HUES6 (cell line): ENCODE measurements around the gene CFAP221.
A peak's percentile ranks its signal among the peaks of the same experiment; 100 is the strongest.

Source experiments
- H3K27ac ChIP-seq: 2 replicates; pipeline ENCODE4 v1.7.0; 2013; ENCODE audit warnings: low read depth, mild to moderate bottlenecking, low read length, inconsistent platforms
- H3K27me3 ChIP-seq: 2 replicates; pipeline ENCODE4 v1.6.1; 2013; ENCODE audit warnings: low read length; ENCODE audit not compliant: control insufficient read depth, insufficient read depth
- H3K36me3 ChIP-seq: 2 replicates; pipeline ENCODE4 v1.6.1; 2013; ENCODE audit warnings: low read length; ENCODE audit not compliant: control insufficient read depth, insufficient read depth
- H3K4me1 ChIP-seq: 2 replicates; pipeline ENCODE4 v1.6.1; 2013; ENCODE audit warnings: low read length; ENCODE audit not compliant: control insufficient read depth, insufficient read depth
- H3K4me3 ChIP-seq: 2 replicates; pipeline ENCODE4 v1.5.1; 2013; ENCODE audit warnings: low read depth, low read length
- H3K9ac ChIP-seq: one replicate; pipeline ENCODE4 v1.6.1; 2013; ENCODE audit warnings: mild to moderate bottlenecking, low read length
- H3K9me3 ChIP-seq: 2 replicates; pipeline ENCODE4 v1.6.1; 2013; ENCODE audit warnings: low read depth, low read length; ENCODE audit not compliant: control insufficient read depth, insufficient read depth

Gene CFAP221

DNA sequence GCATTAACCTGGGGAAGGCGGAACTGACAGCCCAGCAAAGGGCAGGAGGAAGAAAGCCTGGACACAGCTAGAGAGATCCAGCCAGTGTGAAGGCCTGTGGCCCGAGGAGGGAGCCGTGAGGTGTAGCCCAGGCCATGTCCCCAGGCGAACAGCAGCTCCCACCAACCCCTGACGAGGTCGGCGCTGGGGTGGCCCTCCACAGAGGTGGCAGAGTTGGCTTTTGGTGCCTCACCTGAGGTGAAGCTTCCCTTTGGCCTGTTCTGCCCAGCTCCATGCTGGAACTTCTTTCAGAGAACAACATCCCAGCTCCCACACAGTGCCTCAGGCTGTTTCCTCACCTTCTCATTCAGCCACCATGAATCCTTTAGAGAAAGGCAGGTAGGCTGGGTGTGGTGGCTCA, 148.1 kb downstream of the CFAP221 start:
- Histone ChIP-seq H3K9ac (no peak overlapping the region), H3K27me3 (no peaks in the 10 kb centered on the region), H3K4me1 (peaks cover 28% of the 10 kb centered on the region), H3K36me3 (peaks cover 16% of the 10 kb centered on the region; the same call in 1 of the 2 replicates), H3K27ac (no peak overlapping the region), H3K4me3 (no peak overlapping the region), H3K9me3 (no peaks in the 10 kb centered on the region)

DNA sequence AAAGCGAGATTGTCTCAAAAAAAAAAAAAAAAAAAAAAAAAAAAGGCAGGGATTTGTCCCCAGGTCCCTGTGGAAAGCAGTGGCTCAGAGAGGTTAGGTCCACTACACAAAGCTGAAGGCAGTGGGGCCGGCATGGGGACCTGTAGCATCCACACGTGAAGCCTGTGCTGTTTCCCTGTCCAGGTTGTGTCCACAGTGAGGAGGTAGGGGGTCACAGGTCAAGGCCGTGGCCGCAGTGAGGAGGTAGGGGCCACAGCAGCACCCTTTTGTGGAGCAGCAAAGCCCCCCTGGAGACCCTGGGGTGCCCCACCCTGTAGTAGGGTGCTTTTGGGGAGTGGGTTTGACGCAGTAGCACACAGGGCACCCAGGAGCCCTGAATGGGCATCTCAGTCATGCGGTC, 148.7 kb downstream of the CFAP221 start:
- Histone ChIP-seq H3K9me3 (no peaks in the 10 kb centered on the region), H3K27me3 (no peaks in the 10 kb centered on the region), H3K4me1 (peaks cover 35% of the 10 kb centered on the region), H3K9ac (no peak overlapping the region), H3K4me3 (no peak overlapping the region), H3K27ac (no peak overlapping the region), H3K36me3 (peaks cover 12% of the 10 kb centered on the region; the same call in 1 of the 2 replicates)

DNA sequence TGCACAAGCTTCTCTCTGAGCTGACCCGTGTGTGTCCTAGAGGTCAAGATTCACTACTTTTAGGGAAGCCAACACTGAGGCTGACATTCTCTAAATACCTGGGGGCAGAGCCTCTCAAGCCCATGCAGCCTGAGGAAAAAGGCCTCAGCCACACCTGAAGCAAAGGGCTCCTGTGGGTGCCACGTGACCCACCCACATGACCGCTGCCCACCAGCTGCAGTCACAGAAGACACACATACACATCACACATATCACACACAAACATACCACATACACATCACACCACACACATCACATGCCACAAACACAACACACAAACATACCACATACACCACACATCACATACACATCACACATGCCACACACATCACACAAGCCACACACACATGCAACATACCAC, 149.3 kb downstream of the CFAP221 start:
- Histone ChIP-seq H3K27ac (no peak overlapping the region), H3K9ac (no peak overlapping the region), H3K4me3 (no peak overlapping the region), H3K9me3 (no peaks in the 10 kb centered on the region), H3K36me3 (peaks cover 10% of the 10 kb centered on the region; the same call in 1 of the 2 replicates), H3K4me1 (peaks cover 35% of the 10 kb centered on the region), H3K27me3 (no peaks in the 10 kb centered on the region)

DNA sequence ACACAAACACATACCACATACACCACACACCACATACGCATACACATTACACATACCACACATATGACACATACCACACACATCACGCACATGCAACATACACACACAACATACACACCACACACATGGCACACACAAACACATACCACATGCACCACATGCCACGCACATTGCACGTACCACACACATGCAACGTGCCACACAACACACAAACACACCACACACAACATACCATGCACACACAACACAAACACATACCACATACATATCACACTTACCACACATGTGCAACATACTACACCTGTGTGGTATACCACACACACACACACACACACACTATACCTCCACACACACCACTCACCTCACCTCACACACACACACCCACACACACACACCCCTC, 149.7 kb downstream of the CFAP221 start:
- Histone ChIP-seq H3K4me3 (no peak overlapping the region), H3K4me1 (peaks cover 37% of the 10 kb centered on the region), H3K27ac (no peak overlapping the region), H3K9me3 (no peaks in the 10 kb centered on the region), H3K9ac (no peak overlapping the region), H3K36me3 (peaks cover 6% of the 10 kb centered on the region; the same call in 1 of the 2 replicates), H3K27me3 (no peaks in the 10 kb centered on the region)

DNA sequence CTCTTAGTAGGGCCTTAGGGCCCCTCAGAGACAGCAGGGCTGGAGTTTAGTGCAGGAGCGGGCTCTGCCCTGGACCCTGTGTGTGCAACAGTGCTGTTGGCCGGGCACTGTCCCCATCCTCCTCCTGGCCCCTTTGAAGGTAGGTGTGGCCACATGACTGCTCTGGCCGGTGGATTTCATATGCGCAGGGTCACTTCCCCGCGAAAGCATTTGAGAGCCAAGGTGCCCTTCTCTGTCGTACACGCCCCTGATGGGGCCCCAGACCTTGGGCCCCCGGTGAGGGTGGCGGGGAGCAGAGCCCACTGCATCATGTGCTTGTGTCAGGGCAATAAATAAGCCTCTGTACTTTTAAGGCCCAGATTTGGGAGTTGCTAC, 150.2 kb downstream of the CFAP221 start:
- Histone ChIP-seq H3K9me3 (no peaks in the 10 kb centered on the region), H3K4me3 (no peak overlapping the region), H3K36me3 (peaks cover 2% of the 10 kb centered on the region; the same call in 1 of the 2 replicates), H3K27ac (no peak overlapping the region), H3K27me3 (no peaks in the 10 kb centered on the region), H3K9ac (no peak overlapping the region), H3K4me1 (peaks cover 42% of the 10 kb centered on the region)

DNA sequence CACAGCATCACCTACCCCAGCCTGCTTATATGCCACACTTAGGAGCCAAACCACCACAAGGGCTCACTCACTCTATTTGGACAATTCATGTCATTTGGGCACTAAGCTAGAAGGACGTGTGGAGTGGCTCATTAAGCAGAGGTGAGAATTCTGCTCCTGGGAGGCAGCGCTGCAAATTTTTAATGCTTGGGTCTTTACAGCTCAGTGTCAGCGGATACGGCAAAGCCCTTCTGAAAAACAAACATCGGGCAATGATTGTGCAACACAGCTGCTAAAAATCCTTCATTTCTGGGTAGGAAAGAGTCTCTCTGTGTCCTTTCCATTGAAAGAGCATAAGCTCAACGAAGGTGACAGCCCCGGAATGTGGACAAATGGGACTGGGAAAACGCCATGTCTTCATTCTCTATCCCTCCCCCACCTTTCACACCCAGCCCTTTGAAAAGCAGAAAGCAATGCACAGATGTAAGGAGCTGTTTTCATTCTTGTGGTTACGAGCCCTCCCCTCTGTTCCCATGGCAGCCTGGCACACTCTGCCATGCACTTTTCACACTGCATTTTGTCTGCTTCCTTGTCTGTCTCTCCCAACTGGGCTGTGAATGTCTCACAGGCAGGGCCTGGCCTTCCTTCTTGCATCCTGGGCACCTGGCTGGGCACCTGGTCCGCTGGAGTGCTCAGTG, 150.7 kb downstream of the CFAP221 start:
- Histone ChIP-seq H3K27ac (no peak overlapping the region), H3K27me3 (no peaks in the 10 kb centered on the region), H3K4me1 (peaks cover 47% of the 10 kb centered on the region), H3K9ac (no peak overlapping the region), H3K36me3 (no peaks in the 10 kb centered on the region), H3K4me3 (no peak overlapping the region), H3K9me3 (no peaks in the 10 kb centered on the region)

DNA sequence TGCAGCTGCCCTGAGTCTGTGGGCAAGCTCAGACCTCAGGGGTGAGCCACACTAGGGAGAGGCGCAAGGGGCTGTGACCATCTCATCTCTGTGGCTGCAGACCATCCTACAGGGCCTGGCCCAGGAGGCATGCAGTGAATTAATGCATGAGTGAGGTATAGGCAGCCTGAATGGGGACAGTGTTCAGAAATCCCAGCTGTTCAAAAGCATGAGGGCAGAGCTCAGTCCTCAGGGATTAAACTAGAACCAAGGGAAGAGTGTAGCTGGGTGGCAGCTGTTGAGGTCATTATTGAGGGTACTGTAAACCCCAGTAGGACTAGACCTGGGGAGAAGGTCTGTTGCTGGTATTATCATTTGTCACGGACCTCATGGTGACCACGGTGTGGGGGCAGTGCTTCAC, 151.8 kb downstream of the CFAP221 start:
- peaks cover 58% of the 10 kb centered on the region for H3K4me1 ChIP-seq
- H3K9ac ChIP-seq, result no peak overlapping the region
- no peaks in the 10 kb centered on the region for H3K36me3 ChIP-seq
- H3K27ac ChIP-seq, result no peak overlapping the region
- no peaks in the 10 kb centered on the region for H3K27me3 ChIP-seq
- no peak overlapping the region for H3K4me3 ChIP-seq
- H3K9me3 ChIP-seq, result no peaks in the 10 kb centered on the region

DNA sequence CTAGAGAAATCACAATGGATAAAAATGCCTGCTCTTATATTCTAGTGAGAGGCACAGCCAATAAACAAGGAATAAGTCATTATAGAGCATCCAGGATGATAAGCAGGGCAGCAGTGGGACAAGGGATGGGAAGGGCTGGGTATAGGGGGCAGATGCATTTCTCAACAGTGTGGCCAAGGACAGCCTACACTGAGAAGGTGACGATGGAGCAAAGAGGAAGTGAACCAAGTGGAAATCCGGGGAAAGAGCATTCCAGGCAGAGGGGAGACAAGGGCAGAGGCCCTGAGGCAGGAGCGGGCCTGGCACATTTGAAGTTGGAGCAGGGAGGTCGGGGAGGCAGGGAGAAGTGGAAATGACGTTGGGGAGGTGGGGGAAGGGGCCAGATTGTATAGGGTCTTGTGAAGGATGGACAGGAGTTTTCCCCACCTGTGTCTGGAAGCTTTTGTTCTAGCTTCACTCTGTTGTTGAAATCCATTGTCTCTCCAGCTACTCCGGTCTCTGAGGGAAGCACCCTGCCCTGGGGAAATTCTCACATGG, 152.3 kb downstream of the CFAP221 start:
- Histone ChIP-seq H3K4me1 (peaks cover 61% of the 10 kb centered on the region), H3K9ac (no peak overlapping the region), H3K4me3 (no peak overlapping the region)

DNA sequence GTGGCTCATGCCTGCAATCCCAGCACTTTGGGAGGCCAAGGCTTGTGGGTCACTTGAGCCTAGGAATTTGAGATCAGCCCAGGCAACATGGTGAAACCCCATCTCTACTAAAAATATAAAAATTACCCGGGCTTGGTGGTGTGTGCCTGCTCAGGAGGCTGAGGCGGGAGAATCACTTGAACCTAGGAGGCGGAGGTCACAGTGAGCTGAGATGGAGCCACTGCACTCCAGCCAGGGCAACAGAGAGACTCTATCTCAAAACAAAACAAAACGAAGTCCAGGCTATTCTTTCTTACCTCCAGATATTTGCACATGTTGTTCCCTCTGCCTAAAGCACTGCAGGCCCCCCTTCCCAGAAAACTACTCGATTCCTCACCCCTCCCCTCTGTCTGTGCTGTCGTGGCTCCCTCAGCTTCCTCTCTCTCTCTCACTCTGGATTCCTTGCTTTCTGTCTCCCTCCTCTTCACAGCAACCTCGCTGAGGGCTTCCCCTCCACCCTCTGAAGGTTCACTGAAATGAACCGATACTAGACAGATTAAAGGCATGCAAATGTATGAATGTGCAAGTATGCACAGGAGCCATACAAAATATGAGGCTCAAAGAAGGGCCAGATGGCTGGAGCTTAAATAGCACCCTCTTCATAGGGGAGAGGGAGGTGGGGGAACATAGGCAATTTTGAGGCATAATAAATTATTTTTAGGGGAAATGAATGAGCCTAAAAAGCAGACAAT, 153.2 kb downstream of the CFAP221 start:
- Histone ChIP-seq H3K27me3 (no peaks in the 10 kb centered on the region), H3K9me3 (no peaks in the 10 kb centered on the region), H3K36me3 (no peaks in the 10 kb centered on the region), H3K9ac (no peak overlapping the region), H3K27ac (no peak overlapping the region), H3K4me3 (no peak overlapping the region), H3K4me1 (peaks cover 70% of the 10 kb centered on the region)

More for the DNA sequence above, 152.3 kb downstream of the CFAP221 start:
- Histone ChIP-seq H3K9me3 (no peaks in the 10 kb centered on the region), H3K36me3 (no peaks in the 10 kb centered on the region), H3K27ac (no peak overlapping the region), H3K27me3 (no peaks in the 10 kb centered on the region)

DNA sequence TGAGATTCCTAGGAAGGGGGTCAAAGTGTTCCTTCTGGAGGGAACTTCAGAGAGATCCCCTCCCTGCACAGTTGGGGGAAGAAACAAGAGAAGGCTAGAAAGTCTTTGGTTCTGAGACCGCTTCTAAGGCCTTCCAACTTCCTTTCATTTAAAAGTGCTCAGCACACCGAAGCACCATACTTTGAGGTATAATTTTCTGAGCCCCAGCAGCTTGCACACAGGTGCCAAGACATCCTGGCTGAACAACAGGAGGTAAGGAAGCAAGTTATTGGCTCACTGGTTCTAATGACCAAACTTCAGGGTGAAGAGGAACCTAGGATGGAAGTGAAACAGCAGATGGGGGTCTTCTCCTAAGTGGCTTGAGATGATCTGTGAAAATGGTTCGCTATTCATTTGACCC, 154.0 kb downstream of the CFAP221 start:
- Histone ChIP-seq H3K4me1 (peaks cover 76% of the 10 kb centered on the region), H3K27ac (no peak overlapping the region), H3K4me3 (no peak overlapping the region), H3K27me3 (no peaks in the 10 kb centered on the region), H3K9me3 (no peaks in the 10 kb centered on the region), H3K9ac (no peak overlapping the region), H3K36me3 (no peaks in the 10 kb centered on the region)

DNA sequence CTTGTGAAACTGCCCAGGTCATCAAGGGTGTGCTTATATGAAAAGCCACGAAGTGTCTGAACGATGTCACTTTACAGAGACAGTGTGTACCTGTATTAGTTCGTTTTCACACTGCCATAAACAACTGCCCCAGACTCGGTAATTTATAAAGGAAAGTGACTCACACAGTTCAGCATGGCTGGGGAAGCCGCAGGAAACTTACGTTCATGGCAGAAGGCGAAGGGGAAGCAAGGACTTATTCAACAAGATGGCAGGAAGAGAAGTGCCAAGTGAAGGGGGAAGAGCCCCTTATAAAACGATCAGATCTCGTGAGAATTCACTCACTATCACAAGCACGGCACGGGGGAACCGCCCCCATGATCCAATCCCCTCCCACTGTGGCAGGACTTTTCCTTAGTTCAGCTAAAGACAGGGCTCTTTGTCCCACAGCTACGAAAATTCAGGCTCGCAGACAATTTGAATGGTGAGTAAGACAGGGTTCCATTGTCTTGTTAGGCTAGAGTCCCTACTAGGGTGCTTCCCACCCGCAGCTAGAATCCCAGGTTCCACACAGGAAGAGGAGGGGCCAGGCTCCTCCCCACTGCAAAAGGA, 154.9 kb downstream of the CFAP221 start:
- Histone ChIP-seq H3K9me3 (no peaks in the 10 kb centered on the region), H3K9ac (no peak overlapping the region), H3K27me3 (no peaks in the 10 kb centered on the region), H3K36me3 (no peaks in the 10 kb centered on the region), H3K4me3 (no peak overlapping the region), H3K27ac (peak overlapping the region; percentile 64; the same call in 1 of the 2 replicates), H3K4me1 (peaks cover 74% of the 10 kb centered on the region)
